Cardiac muscle cell (in vitro differentiated cells and primary cell): ENCODE measurements around the gene DDX4. TPM values are rescaled to one million over a fixed set of nuclear protein-coding genes. Genes with fewer than 3 reads are reported as not detected.

ENCODE experiments used
- DNase-seq, 2 donors: peaks; one replicate each; pipeline versions ENCODE4 v3.0.0 to v3.0.0-alpha.2; 2010 to 2017; ENCODE audit warnings: low read depth in 1 of 2, low spot score in 1 of 2
- H3K27ac ChIP-seq: fragments of 200-600 bp; sonication (generic); 2 replicates; pipeline ENCODE4 v1.5.1; 2016
- H3K27me3 ChIP-seq: fragments of 200-600 bp; sonication (generic); 2 replicates; pipeline ENCODE4 v1.6.0; 2016; ENCODE audit warnings: control low read depth
- H3K36me3 ChIP-seq: fragments of 200-600 bp; sonication (generic); 2 replicates; pipeline ENCODE4 v1.5.1; 2016; ENCODE audit warnings: control low read depth
- H3K4me1 ChIP-seq: fragments of 200-600 bp; sonication (generic); 2 replicates; pipeline ENCODE4 v1.8.1; 2017; ENCODE audit warnings: low read depth, mild to moderate bottlenecking, mixed run types
- H3K4me3 ChIP-seq: fragments of 200-600 bp; sonication (generic); 2 replicates; pipeline ENCODE4 v1.5.1; 2016; ENCODE audit warnings: mild to moderate bottlenecking
- H3K9me3 ChIP-seq: fragments of 200-600 bp; sonication (generic); 2 replicates; pipeline ENCODE4 v1.5.1; 2017; ENCODE audit warnings: low read depth, mild to moderate bottlenecking, control low read depth
- CTCF ChIP-seq: IDR thresholded peaks from 2 replicates; pipeline ENCODE4 v1.5.1; 2012; ENCODE audit warnings: low read depth, mild to moderate bottlenecking, low read length
- polyA plus RNA-seq: library from polyadenylated mRNA; unstranded; fragments of >200 nt; fragmentation: Nextera tagmentation; extraction: Ambion mirVana; gene quantifications from 2 replicates; pipeline ENCODE4 v1.2.1, GENCODE V29; 2016
- total RNA-seq: library from RNA; depleted of rRNA; stranded (reverse); fragments of >200 nt; gene quantifications from 2 replicates; pipeline ENCODE4 v1.2.3, GENCODE V29; 2016

DDX4 gene
- total and polyA plus RNA-seq, 2 experiments from 2014 or later = not detected

GRCh38 chr5:55817030-55817429, 79.2 kb downstream of the DDX4 start:
- no peak for TF ChIP-seq CTCF
- no peaks in the 10 kb centered on the region for H3K9me3 ChIP-seq
- no peak overlapping the region for H3K4me3 ChIP-seq
- no peak overlapping the region for H3K27ac ChIP-seq
- no peaks in the 10 kb centered on the region for H3K36me3 ChIP-seq
- no peaks in the 10 kb centered on the region for H3K4me1 ChIP-seq
- H3K27me3 ChIP-seq = peaks cover 28% of the 10 kb centered on the region
- DNase-seq = peak in 1 of 2 donors; percentile 15

GRCh38 chr5:55820488-55820887, 82.6 kb downstream of the DDX4 start:
- no peak for DNase-seq
- Histone ChIP-seq H3K9me3 (no peaks in the 10 kb centered on the region), H3K27ac (no peak overlapping the region), H3K27me3 (peaks cover 43% of the 10 kb centered on the region), H3K4me1 (no peaks in the 10 kb centered on the region), H3K4me3 (no peak overlapping the region), H3K36me3 (no peaks in the 10 kb centered on the region)
- no peak for TF ChIP-seq CTCF

- no peak for TF ChIP-seq CTCF
- Histone ChIP-seq H3K4me3 (peak overlapping the region; percentile 15), H3K36me3 (no peaks in the 10 kb centered on the region), H3K27ac (no peak overlapping the region), H3K27me3 (peaks cover 43% of the 10 kb centered on the region), H3K4me1 (no peaks in the 10 kb centered on the region), H3K9me3 (no peaks in the 10 kb centered on the region)
- DNase-seq = peak; percentile 34 to 38
Measured at GRCh38 chr5:55821731-55822512, 84.1 kb downstream of the DDX4 start.

GRCh38 chr5:55823151-55823796, 85.4 kb downstream of the DDX4 start:
- Histone ChIP-seq H3K9me3 (no peaks in the 10 kb centered on the region), H3K4me1 (no peaks in the 10 kb centered on the region), H3K4me3 (no peak overlapping the region), H3K36me3 (no peaks in the 10 kb centered on the region), H3K27ac (no peak overlapping the region), H3K27me3 (peaks cover 43% of the 10 kb centered on the region)
- DNase-seq = no peak
- TF ChIP-seq CTCF = no peak

GRCh38 chr5:55829956-55830355, 92.1 kb downstream of the DDX4 start:
- Histone ChIP-seq H3K9me3 (no peaks in the 10 kb centered on the region), H3K27me3 (no peaks in the 10 kb centered on the region), H3K4me1 (no peaks in the 10 kb centered on the region), H3K4me3 (no peak overlapping the region), H3K27ac (no peak overlapping the region), H3K36me3 (no peaks in the 10 kb centered on the region)
- DNase-seq = no peak
- no peak for TF ChIP-seq CTCF
